Stomach (tissue), 4 donors: ENCODE results near the gene DDAH1.

ENCODE experiments used
- CTCF ChIP-seq, 7 experiments: fragments of 450-650 bp in 4 of 7; fragments of 200-600 bp in 3 of 7; sonication (generic) in 3 of 7; IDR thresholded peaks; one replicate each; pipeline ENCODE4 v1.5.1; 2016 to 2019; ENCODE audit warnings: antibody characterized with exemption in 7 of 7, control low read depth in 2 of 7, mild to moderate bottlenecking in 1 of 7
- EP300 ChIP-seq: sonication (generic); formaldehyde crosslinking; IDR thresholded peaks from one replicate; pipeline ENCODE4 v1.6.1; 2017; ENCODE audit warnings: antibody characterized with exemption
- POLR2A ChIP-seq, 4 donors: fragments of 450-650 bp; IDR thresholded peaks; one replicate each; pipeline ENCODE4 v1.6.1; 2016; ENCODE audit warnings: antibody characterized with exemption in 4 of 4, control low read depth in 2 of 4, mild to moderate bottlenecking in 1 of 4, moderate library complexity in 1 of 4
- POLR2AphosphoS5 ChIP-seq, 3 donors: sonication (generic); formaldehyde crosslinking; IDR thresholded peaks; one replicate each; pipeline ENCODE4 v1.6.1; 2016; ENCODE audit warnings: antibody characterized with exemption in 3 of 3

- TF ChIP-seq CTCF (IDR thresholded peaks at IDR 0.05) (no peak), POLR2A (IDR thresholded peaks at IDR 0.05) (no peak), EP300 (no peak), POLR2AphosphoS5 (IDR thresholded peaks at IDR 0.05) (no peak)
Observed at GRCh38 chr1:85371021-85371420, 93.9 kb downstream of the DDAH1 start.
